Effector memory CD8-positive, alpha-beta T cell (primary cell): Measurements from ENCODE around the gene PYDC1.
"Not testable (repeated sequence)": the region's sequence is repeated elsewhere in the genome, so short reads cannot be mapped to it uniquely, and the experiment has no call there.

Experiments used
- ATAC-seq: fragments of 150-1000 bp; cut with Tn5 transposase; replicated peaks from 2 replicates; pipeline ENCODE4 v1.10.0; 2021; ENCODE audit warnings: mild to moderate bottlenecking, moderate library complexity
- DNase-seq, 3 experiments: peaks; one replicate each; pipeline ENCODE4 v3.0.0; 2021
- H3K27ac Mint-ChIP-seq, 2 donors: one replicate each; pipeline ENCODE4 v1.8.0; 2022; ENCODE audit warnings: mild to moderate bottlenecking in 2 of 2, mixed read lengths in 2 of 2, moderate library complexity in 2 of 2
- H3K27me3 Mint-ChIP-seq, 2 donors: one replicate each; pipeline ENCODE4 v1.8.0; 2022; ENCODE audit warnings: mixed read lengths in 2 of 2
- H3K36me3 Mint-ChIP-seq: one replicate; pipeline ENCODE4 v1.8.0; 2022; ENCODE audit warnings: mild to moderate bottlenecking, moderate library complexity, mixed read lengths; ENCODE audit not compliant: insufficient read depth
- H3K4me1 Mint-ChIP-seq, 2 donors: one replicate each; pipeline ENCODE4 v1.8.0; 2022; ENCODE audit warnings: low read depth in 2 of 2, mixed read lengths in 2 of 2
- H3K4me3 Mint-ChIP-seq, 2 donors: one replicate each; pipeline ENCODE4 v1.8.0; 2022; ENCODE audit warnings: mild to moderate bottlenecking in 2 of 2, mixed read lengths in 2 of 2, moderate library complexity in 2 of 2
- H3K9me3 Mint-ChIP-seq, 2 donors: one replicate each; pipeline ENCODE4 v1.8.0; 2022; ENCODE audit warnings: mixed read lengths in 2 of 2

Gene PYDC1

GRCh38 chr16:31186930-31187807 is 29.8 kb downstream of the PYDC1 start:
- peak overlapping the region; percentile 65 for H3K4me3 Mint-ChIP-seq
- H3K27me3 Mint-ChIP-seq = no peaks in the 10 kb centered on the region
- H3K9me3 Mint-ChIP-seq = no peaks in the 10 kb centered on the region
- peaks cover 100% of the 10 kb centered on the region for H3K36me3 Mint-ChIP-seq
- ATAC-seq = no peak
- H3K27ac Mint-ChIP-seq = peak overlapping the region; percentile 86 to 88
- no peak for DNase-seq
- peaks cover 75 to 95% of the 10 kb centered on the region in 2 donors for H3K4me1 Mint-ChIP-seq

- H3K4me1 Mint-ChIP-seq = peaks cover 78 to 95% of the 10 kb centered on the region in 2 donors
- H3K27me3 Mint-ChIP-seq = no peaks in the 10 kb centered on the region
- no peaks in the 10 kb centered on the region for H3K9me3 Mint-ChIP-seq
- DNase-seq (no peak), ATAC-seq (no peak)
- peaks cover 100% of the 10 kb centered on the region for H3K36me3 Mint-ChIP-seq
- H3K4me3 Mint-ChIP-seq = peak overlapping the region; percentile 65
- peak overlapping the region; percentile 86 to 88 for H3K27ac Mint-ChIP-seq
Observed at GRCh38 chr16:31186176-31186575, 30.8 kb downstream of the PYDC1 start.

GRCh38 chr16:31185339-31185738 is 31.6 kb downstream of the PYDC1 start:
- H3K36me3 Mint-ChIP-seq = peaks cover 100% of the 10 kb centered on the region

GRCh38 chr16:31184888-31185287 is 32.0 kb downstream of the PYDC1 start:
- Mint-ChIP-seq H3K4me1 (peaks cover 73 to 85% of the 10 kb centered on the region in 2 donors), H3K9me3 (no peaks in the 10 kb centered on the region), H3K4me3 (peak overlapping the region; percentile 65 to 99), H3K27me3 (no peaks in the 10 kb centered on the region), H3K27ac (peak overlapping the region; percentile 88 to 99), H3K36me3 (peaks cover 100% of the 10 kb centered on the region)
- DNase-seq = no peak
- ATAC-seq = no peak

More at GRCh38 chr16:31185339-31185738, 31.6 kb downstream of the PYDC1 start:
- Mint-ChIP-seq H3K9me3 (no peaks in the 10 kb centered on the region), H3K4me1 (peaks cover 76 to 89% of the 10 kb centered on the region in 2 donors), H3K27me3 (no peaks in the 10 kb centered on the region), H3K27ac (peak overlapping the region; percentile 86 to 99), H3K4me3 (peak overlapping the region; percentile 65 to 99)
- no peak for ATAC-seq
- no peak for DNase-seq

- DNase-seq (no peak), ATAC-seq (no peak)
- Mint-ChIP-seq H3K4me1 (peaks cover 70 to 77% of the 10 kb centered on the region in 2 donors), H3K27ac (peak overlapping the region; percentile 88 to 99), H3K27me3 (no peaks in the 10 kb centered on the region), H3K9me3 (no peaks in the 10 kb centered on the region), H3K36me3 (peaks cover 97% of the 10 kb centered on the region), H3K4me3 (peak overlapping the region; percentile 99)
Observed at GRCh38 chr16:31183432-31184428, 33.2 kb downstream of the PYDC1 start.

GRCh38 chr16:31182391-31182790 is 34.5 kb downstream of the PYDC1 start:
- H3K27me3 Mint-ChIP-seq = no peaks in the 10 kb centered on the region
- DNase-seq (no peak), ATAC-seq (no peak)
- no peaks in the 10 kb centered on the region for H3K9me3 Mint-ChIP-seq
- peak overlapping the region; percentile 99 for H3K4me3 Mint-ChIP-seq
- peaks cover 68 to 73% of the 10 kb centered on the region in 2 donors for H3K4me1 Mint-ChIP-seq
- H3K36me3 Mint-ChIP-seq = peaks cover 84% of the 10 kb centered on the region
- peak overlapping the region; percentile 88 to 99 for H3K27ac Mint-ChIP-seq

GRCh38 chr16:31181102-31181830 is 35.7 kb downstream of the PYDC1 start:
- DNase-seq = no peak
- H3K27me3 Mint-ChIP-seq = no peaks in the 10 kb centered on the region
- ATAC-seq = no peak
- peak overlapping the region; percentile 99 to 100 for H3K27ac Mint-ChIP-seq
- no peaks in the 10 kb centered on the region for H3K9me3 Mint-ChIP-seq
- peaks cover 80% of the 10 kb centered on the region for H3K36me3 Mint-ChIP-seq
- H3K4me1 Mint-ChIP-seq = peaks cover 64 to 68% of the 10 kb centered on the region in 2 donors
- H3K4me3 Mint-ChIP-seq = peak overlapping the region; percentile 99

- Mint-ChIP-seq H3K27ac (peak within 1 kb of the TSS; percentile 99 to 100), H3K27me3 (no peaks in the 10 kb centered on the region), H3K36me3 (peaks cover 66% of the 10 kb centered on the region), H3K9me3 (no peaks in the 10 kb centered on the region), H3K4me1 (peaks cover 52 to 55% of the 10 kb centered on the region in 2 donors), H3K4me3 (peak within 1 kb of the TSS; percentile 99)
- DNase-seq (peak; percentile 90 to 93 (median 92)), ATAC-seq (peak; percentile 62)
Observed at GRCh38 chr16:31179747-31180459, 37.0 kb downstream of the PYDC1 start, which contains the start of gene FUS. Gene FUS (plus strand): TSS chr16:31180139. CDS start chr16:31180215, 76 bp downstream.

- Mint-ChIP-seq H3K9me3 (no peaks in the 10 kb centered on the region), H3K4me3 (peak overlapping the region; percentile 99), H3K36me3 (peaks cover 60% of the 10 kb centered on the region), H3K4me1 (peaks cover 49 to 51% of the 10 kb centered on the region in 2 donors), H3K27ac (peak overlapping the region; percentile 99 to 100), H3K27me3 (no peaks in the 10 kb centered on the region)
- DNase-seq = no peak
- no peak for ATAC-seq
Observed at GRCh38 chr16:31179219-31179746, 37.7 kb downstream of the PYDC1 start.

- peak; percentile 31 for ATAC-seq
- Mint-ChIP-seq H3K27ac (peak overlapping the region in 1 of 2 donors; percentile 36), H3K4me1 (peaks cover 30 to 31% of the 10 kb centered on the region in 2 donors), H3K4me3 (peak overlapping the region; percentile 99), H3K27me3 (no peaks in the 10 kb centered on the region), H3K36me3 (peaks cover 39% of the 10 kb centered on the region), H3K9me3 (no peaks in the 10 kb centered on the region)
- DNase-seq = peak; percentile 42 to 49 (median 48)
Observed at GRCh38 chr16:31177136-31177535, 39.8 kb downstream of the PYDC1 start.

GRCh38 chr16:31170048-31170447 is 46.9 kb downstream of the PYDC1 start:
- H3K9me3 Mint-ChIP-seq, H3K27me3 Mint-ChIP-seq, H3K4me1 Mint-ChIP-seq, H3K36me3 Mint-ChIP-seq, H3K27ac Mint-ChIP-seq, DNase-seq, H3K4me3 Mint-ChIP-seq, ATAC-seq: not testable (repeated sequence)

GRCh38 chr16:31168848-31169247 is 48.1 kb downstream of the PYDC1 start:
- DNase-seq (no peak), ATAC-seq (no peak)
- H3K27ac Mint-ChIP-seq = no peak overlapping the region
- H3K4me1 Mint-ChIP-seq = no peaks in the 10 kb centered on the region
- H3K9me3 Mint-ChIP-seq = no peaks in the 10 kb centered on the region
- no peak overlapping the region for H3K4me3 Mint-ChIP-seq
- H3K27me3 Mint-ChIP-seq = no peaks in the 10 kb centered on the region
- H3K36me3 Mint-ChIP-seq = no peaks in the 10 kb centered on the region
